ENCODE data around the gene NLGN2.

The NLGN2 gene

DNA sequence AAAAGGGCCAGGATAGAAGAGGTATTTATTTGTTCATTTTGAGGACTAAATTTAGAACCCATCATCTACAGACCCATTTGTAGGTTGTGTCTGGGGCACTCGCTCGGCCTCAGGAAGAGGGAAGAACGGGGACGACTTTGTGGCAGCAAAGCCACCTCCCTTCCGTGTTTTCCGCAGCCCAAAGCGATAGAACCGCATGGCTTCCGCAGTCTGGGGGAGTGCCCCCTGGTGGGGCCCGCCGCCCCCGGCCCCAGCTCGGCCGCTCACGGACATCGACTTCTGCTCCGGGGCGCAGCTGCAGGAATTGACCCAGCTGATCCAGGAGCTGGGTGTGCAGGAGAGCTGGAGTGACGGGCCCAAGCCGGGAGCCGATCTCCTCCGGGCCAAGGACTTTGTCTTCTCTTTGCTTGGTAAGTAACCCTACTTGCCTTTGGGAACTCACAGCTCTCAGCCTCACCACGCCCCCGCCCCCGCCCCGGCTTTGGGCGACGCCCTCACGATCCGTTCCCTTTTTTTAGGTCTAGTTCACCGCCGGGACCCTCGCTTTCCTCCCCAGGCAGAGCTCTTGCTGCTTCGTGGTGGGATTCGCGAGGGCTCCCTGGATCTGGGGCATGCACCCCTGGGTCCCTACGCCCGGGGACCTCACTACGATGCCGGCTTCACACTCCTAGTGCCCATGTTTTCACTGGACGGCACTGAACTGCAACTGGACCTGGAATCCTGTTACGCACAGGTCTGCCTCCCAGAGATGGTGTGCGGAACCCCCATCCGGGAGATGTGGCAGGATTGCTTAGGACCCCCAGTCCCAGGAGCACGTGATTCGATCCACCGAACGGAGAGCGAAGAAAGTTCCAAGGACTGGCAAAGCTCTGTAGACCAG, 28.3 kb downstream of the NLGN2 start:
- Histone ChIP-seq H3K9me3 (ENCODE audit: control insufficient read depth, low read length) (no peaks in the 10 kb centered on the region), H3K27me3 (replicated peaks; ENCODE audit: control insufficient read depth, insufficient read depth, low read length, poor library complexity, severe bottlenecking) (peaks cover 26% of the 10 kb centered on the region), H3K27ac (ENCODE audit: insufficient read depth, low read length, poor library complexity, severe bottlenecking) (peak overlapping the region; percentile 82), H3K4me1 (ENCODE audit: control insufficient read depth, insufficient read depth, low read length, poor library complexity, severe bottlenecking) (peaks cover 51% of the 10 kb centered on the region), H3K4me3 (ENCODE audit: insufficient read depth, low read depth, low read length, poor library complexity, severe bottlenecking) (peak overlapping the region; percentile 63), H3K36me3 (ENCODE audit: control insufficient read depth, insufficient read depth, low read length) (no peaks in the 10 kb centered on the region)
- DNase-seq = peak; percentile 35 to 53 (median 51)

DNA sequence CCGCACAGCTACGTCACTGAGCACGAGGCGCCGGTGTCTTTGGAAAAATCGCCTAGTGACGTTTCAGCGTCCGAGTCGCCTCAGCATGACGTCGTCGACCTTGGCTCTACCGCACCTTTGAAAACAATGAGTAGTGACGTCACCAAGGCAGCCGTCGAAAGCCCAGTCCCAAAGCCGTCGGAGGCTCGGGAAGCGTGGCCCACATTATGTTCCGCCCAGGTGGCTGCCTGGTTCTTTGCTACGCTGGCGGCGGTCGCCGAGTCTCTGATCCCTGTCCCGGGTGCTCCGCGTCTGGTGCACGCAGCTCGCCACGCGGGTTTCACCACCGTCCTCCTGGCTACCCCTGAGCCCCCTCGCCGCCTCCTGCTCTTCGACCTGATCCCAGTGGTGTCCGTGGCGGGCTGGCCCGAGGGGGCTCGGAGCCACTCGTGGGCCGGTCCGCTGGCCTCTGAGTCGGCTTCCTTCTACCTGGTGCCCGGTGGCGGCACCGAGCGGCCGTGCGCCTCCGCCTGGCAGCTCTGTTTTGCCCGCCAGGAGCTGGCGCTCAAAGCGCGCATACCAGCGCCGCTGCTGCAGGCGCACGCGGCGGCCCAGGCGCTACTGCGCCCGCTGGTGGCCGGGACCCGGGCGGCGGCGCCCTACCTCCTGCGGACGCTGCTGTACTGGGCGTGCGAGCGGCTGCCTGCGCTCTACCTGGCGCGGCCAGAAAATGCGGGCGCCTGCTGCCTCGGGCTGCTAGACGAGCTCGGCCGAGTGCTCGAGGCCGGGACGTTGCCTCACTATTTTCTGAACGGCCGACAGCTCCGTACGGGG, 29.1 kb downstream of the NLGN2 start:
- Histone ChIP-seq H3K4me3 (ENCODE audit: insufficient read depth, low read depth, low read length, poor library complexity, severe bottlenecking) (peak overlapping the region; percentile 63), H3K36me3 (ENCODE audit: control insufficient read depth, insufficient read depth, low read length) (no peaks in the 10 kb centered on the region), H3K4me1 (ENCODE audit: control insufficient read depth, insufficient read depth, low read length, poor library complexity, severe bottlenecking) (peaks cover 52% of the 10 kb centered on the region), H3K27me3 (replicated peaks; ENCODE audit: control insufficient read depth, insufficient read depth, low read length, poor library complexity, severe bottlenecking) (peaks cover 31% of the 10 kb centered on the region), H3K27ac (ENCODE audit: insufficient read depth, low read length, poor library complexity, severe bottlenecking) (peak overlapping the region; percentile 82), H3K9me3 (ENCODE audit: control insufficient read depth, low read length) (no peaks in the 10 kb centered on the region)
- peak; percentile 61 to 68 (median 65) for DNase-seq

DNA sequence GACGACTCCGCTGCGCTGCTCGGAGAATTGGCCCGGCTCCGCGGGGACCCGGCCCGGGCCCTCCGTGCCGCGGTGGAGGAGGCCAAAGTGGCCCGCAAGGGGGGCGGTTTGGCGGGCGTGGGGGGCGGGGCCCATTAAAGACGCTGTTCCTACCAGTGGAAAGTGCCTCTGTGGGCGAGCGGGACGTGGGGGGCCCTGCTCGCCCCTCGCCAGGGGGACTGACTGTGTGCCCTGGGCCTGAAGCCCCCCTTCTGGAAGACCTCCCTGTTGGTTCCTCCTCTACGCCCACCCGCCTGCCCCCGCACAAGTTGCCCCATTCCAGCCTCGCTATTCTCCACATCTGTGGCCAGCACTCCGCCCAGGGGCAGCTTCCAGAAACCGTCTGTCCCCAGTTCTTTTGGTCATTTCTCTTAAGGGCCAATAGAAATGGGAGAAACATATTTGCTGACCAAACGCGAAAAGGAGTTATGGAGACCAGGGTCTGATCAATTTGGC, 29.8 kb downstream of the NLGN2 start:
- Histone ChIP-seq H3K36me3 (ENCODE audit: control insufficient read depth, insufficient read depth, low read length) (no peaks in the 10 kb centered on the region), H3K27ac (ENCODE audit: insufficient read depth, low read length, poor library complexity, severe bottlenecking) (no peak overlapping the region), H3K9me3 (ENCODE audit: control insufficient read depth, low read length) (no peaks in the 10 kb centered on the region), H3K27me3 (replicated peaks; ENCODE audit: control insufficient read depth, insufficient read depth, low read length, poor library complexity, severe bottlenecking) (peaks cover 31% of the 10 kb centered on the region), H3K4me3 (ENCODE audit: insufficient read depth, low read depth, low read length, poor library complexity, severe bottlenecking) (peak overlapping the region; percentile 29), H3K4me1 (ENCODE audit: control insufficient read depth, insufficient read depth, low read length, poor library complexity, severe bottlenecking) (peaks cover 52% of the 10 kb centered on the region)
- no peak for DNase-seq

DNA sequence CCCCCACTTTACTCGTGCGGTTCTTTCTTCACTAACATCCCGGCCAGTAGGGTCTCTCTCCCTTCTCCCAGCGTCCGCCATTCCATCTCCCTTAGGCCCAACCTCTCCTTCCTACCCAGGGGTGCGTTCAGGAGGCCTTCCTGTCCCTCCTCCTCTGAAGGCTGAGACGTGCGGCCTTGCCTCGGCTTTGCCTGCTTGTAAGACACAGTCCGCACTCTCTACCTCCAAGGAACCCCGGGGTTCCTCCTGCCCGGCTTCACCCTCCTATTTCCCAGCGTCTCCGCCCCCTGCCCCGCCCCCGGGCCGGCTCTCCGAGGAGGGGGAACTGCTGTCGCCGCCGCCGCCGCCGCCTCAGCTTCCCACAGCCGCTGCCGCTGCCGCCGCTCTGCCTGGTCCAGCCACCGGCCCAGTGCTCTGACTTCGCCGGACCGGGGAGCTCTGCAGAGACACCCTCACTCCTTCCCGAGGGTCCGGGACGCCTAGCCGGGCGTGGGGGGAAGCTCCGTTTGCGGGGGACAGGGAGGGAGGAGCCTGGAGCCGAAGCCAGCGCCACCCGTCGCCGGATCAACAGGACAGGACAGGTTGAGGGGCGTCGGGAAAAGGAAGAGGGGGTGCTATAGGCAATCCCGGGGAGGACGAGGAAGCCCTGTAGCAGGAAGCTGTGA, 30.4 kb downstream of the NLGN2 start:
- Histone ChIP-seq H3K4me1 (ENCODE audit: control insufficient read depth, insufficient read depth, low read length, poor library complexity, severe bottlenecking) (peaks cover 52% of the 10 kb centered on the region), H3K4me3 (ENCODE audit: insufficient read depth, low read depth, low read length, poor library complexity, severe bottlenecking) (no peak overlapping the region), H3K27me3 (replicated peaks; ENCODE audit: control insufficient read depth, insufficient read depth, low read length, poor library complexity, severe bottlenecking) (peaks cover 31% of the 10 kb centered on the region), H3K9me3 (ENCODE audit: control insufficient read depth, low read length) (no peaks in the 10 kb centered on the region), H3K36me3 (ENCODE audit: control insufficient read depth, insufficient read depth, low read length) (no peaks in the 10 kb centered on the region), H3K27ac (ENCODE audit: insufficient read depth, low read length, poor library complexity, severe bottlenecking) (no peak overlapping the region)
- DNase-seq = peak in 1 of 3 donors; percentile 29

DNA sequence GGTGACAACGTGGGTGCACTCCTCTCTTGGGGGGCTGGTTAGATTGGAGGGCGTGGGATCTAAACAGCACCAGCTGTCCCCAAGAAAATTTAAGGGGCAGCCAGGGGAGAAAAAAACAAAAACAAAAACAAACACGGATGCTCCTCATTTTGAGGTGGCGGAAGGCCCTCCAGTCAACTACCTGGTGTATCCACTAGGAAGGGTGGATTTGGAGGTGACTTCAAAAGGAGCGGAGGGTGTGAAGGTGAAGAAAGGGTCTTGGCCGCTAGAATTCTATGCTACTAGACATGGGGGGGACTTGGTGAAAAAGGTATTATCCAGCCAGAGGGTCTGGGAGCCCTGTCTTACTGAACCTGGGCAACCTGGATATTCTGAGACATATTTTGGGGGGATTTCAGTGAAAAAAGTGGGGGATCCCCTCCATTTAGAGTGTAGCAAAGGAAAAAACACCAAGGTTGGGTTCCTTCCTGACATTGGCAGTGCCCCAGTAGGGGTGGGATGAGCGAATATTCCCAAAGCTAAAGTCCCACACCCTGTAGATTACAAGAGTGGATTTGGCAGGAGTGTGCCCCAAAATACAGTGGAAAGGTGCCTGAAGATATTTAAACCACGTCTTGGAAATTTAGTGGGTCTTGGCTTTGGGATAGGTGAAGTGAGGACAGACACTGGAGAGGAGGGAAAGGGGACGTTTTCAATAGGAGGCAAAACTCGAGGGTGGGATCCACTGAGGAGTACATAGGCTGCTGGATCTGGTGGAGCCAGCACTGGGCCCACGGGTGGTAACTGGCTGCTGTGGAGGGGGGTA, 31.2 kb downstream of the NLGN2 start:
- Histone ChIP-seq H3K27me3 (replicated peaks; ENCODE audit: control insufficient read depth, insufficient read depth, low read length, poor library complexity, severe bottlenecking) (peaks cover 31% of the 10 kb centered on the region), H3K36me3 (ENCODE audit: control insufficient read depth, insufficient read depth, low read length) (no peaks in the 10 kb centered on the region), H3K4me1 (ENCODE audit: control insufficient read depth, insufficient read depth, low read length, poor library complexity, severe bottlenecking) (peaks cover 52% of the 10 kb centered on the region), H3K27ac (ENCODE audit: insufficient read depth, low read length, poor library complexity, severe bottlenecking) (no peak overlapping the region), H3K4me3 (ENCODE audit: insufficient read depth, low read depth, low read length, poor library complexity, severe bottlenecking) (no peak overlapping the region), H3K9me3 (ENCODE audit: control insufficient read depth, low read length) (no peaks in the 10 kb centered on the region)
- DNase-seq = no peak

DNA sequence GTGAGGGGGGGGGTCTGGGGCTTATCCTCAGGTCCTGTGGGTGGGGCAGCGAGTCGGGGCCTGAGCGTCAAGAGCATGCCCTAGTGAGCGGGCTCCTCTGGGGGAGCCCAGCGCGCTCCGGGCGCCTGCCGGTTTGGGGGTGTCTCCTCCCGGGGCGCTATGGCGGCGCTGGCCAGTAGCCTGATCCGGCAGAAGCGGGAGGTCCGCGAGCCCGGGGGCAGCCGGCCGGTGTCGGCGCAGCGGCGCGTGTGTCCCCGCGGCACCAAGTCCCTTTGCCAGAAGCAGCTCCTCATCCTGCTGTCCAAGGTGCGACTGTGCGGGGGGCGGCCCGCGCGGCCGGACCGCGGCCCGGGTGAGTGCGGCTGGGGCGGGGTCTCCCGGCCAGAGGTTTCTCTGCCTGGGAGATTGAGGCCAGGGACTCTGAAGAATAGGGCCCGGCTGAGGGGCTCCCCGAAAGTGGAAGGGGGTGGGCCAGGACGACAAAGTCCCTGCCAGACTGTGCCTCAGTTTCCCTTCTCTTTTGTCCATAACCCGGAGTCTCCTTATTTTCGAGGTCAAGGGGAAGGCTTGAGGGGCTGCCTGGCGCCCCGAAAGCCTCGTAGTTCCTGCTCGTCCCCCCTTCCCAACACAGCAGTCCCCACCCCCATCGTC, 31.9 kb downstream of the NLGN2 start, which contains the start of gene FGF11:
TSS of gene FGF11 (plus strand) at position 51 of the 651 bp plus-strand sequence. CDS start at position 160, 109 bp downstream.
- no peak within 1 kb of the TSS for H3K27ac ChIP-seq (ENCODE audit: insufficient read depth, low read length, poor library complexity, severe bottlenecking)
- H3K4me1 ChIP-seq (ENCODE audit: control insufficient read depth, insufficient read depth, low read length, poor library complexity, severe bottlenecking) = peaks cover 52% of the 10 kb centered on the region
- H3K9me3 ChIP-seq (ENCODE audit: control insufficient read depth, low read length) = no peaks in the 10 kb centered on the region
- H3K27me3 ChIP-seq (replicated peaks; ENCODE audit: control insufficient read depth, insufficient read depth, low read length, poor library complexity, severe bottlenecking) = peaks cover 31% of the 10 kb centered on the region
- H3K4me3 ChIP-seq (ENCODE audit: insufficient read depth, low read depth, low read length, poor library complexity, severe bottlenecking) = peak within 1 kb of the TSS; percentile 32
- H3K36me3 ChIP-seq (ENCODE audit: control insufficient read depth, insufficient read depth, low read length) = no peaks in the 10 kb centered on the region
- no peak for DNase-seq

DNA sequence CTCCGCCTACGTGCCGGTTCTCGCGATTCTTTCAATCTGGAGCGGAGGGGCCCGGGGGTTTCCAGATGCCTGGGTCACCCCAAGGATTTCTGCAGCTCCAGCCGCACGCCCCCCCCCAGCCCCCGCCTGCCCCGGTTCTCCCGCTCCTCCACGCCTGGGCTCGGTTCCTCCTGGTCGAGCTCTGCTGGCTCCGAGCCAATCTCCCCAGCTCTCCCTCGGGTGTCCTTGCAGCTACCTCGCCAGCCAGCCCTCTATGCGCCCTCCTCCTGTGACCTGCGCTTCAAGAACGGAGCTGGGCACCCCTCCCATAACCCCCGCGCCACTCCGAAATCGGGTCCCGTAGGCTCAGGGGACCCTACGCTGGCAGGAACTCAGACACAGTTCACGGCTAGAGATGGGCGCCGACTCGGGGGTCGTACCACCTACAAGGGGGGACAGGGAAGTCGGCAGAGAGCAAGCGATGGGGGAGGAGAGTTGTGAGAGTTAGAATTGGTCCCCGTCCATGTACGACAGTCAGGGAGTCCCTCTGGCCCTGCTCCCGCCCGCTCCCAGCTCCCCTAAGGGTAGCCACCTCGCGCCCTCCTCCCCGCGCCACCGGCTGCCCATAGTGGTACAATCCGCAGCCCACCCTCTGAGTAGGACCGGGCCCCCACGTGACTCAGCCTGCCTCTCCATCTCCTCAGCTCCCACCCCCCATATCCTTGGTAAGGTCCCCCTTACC, 32.6 kb downstream of the NLGN2 start:
- Histone ChIP-seq H3K4me3 (ENCODE audit: insufficient read depth, low read depth, low read length, poor library complexity, severe bottlenecking) (peak overlapping the region; percentile 32), H3K27ac (ENCODE audit: insufficient read depth, low read length, poor library complexity, severe bottlenecking) (no peak overlapping the region), H3K36me3 (ENCODE audit: control insufficient read depth, insufficient read depth, low read length) (no peaks in the 10 kb centered on the region), H3K9me3 (ENCODE audit: control insufficient read depth, low read length) (no peaks in the 10 kb centered on the region), H3K27me3 (replicated peaks; ENCODE audit: control insufficient read depth, insufficient read depth, low read length, poor library complexity, severe bottlenecking) (peaks cover 34% of the 10 kb centered on the region), H3K4me1 (ENCODE audit: control insufficient read depth, insufficient read depth, low read length, poor library complexity, severe bottlenecking) (peaks cover 55% of the 10 kb centered on the region)
- DNase-seq = no peak

DNA sequence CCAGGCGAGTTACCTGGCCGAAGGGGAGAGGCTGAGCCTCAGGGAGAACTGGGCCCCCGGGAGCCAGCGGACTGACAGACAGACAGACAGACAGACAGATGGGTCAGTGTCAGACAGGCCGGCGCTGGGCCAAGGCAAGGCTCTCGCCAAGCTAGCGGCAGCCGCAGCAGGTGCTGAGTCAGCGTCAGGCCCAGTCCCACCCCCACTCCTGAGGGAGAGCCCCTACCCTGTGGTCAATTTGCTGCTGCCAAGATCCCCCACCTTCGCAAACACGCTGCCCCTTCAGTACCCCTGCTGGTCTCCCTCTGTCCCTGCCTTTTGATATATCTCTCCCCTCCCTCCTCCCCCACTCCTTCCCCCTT, 33.2 kb downstream of the NLGN2 start:
- Histone ChIP-seq H3K4me3 (ENCODE audit: insufficient read depth, low read depth, low read length, poor library complexity, severe bottlenecking) (no peak overlapping the region), H3K4me1 (ENCODE audit: control insufficient read depth, insufficient read depth, low read length, poor library complexity, severe bottlenecking) (peaks cover 55% of the 10 kb centered on the region), H3K27me3 (replicated peaks; ENCODE audit: control insufficient read depth, insufficient read depth, low read length, poor library complexity, severe bottlenecking) (peaks cover 39% of the 10 kb centered on the region), H3K36me3 (ENCODE audit: control insufficient read depth, insufficient read depth, low read length) (no peaks in the 10 kb centered on the region), H3K27ac (ENCODE audit: insufficient read depth, low read length, poor library complexity, severe bottlenecking) (no peak overlapping the region), H3K9me3 (ENCODE audit: control insufficient read depth, low read length) (no peaks in the 10 kb centered on the region)
- DNase-seq = no peak

All from effector memory CD4-positive, alpha-beta T cell (primary cell).